Keratinocyte (primary cell): ENCODE measurements around the gene THNSL1. TPM values are rescaled to one million over a fixed set of nuclear protein-coding genes. Genes with fewer than 3 reads are reported as not detected.

Experiments used
- DNase-seq: peaks from one replicate; pipeline ENCODE4 v3.0.0-alpha.2; 2011; ENCODE audit warnings: low read depth, missing footprints, low spot score
- FAIRE-seq: peaks from 2 replicates; lab custom pipeline; 2011; peaks lifted over from hg19 to GRCh38; lab: Jason Lieb, UNC
- H2AFZ ChIP-seq: 2 replicates; pipeline ENCODE4 v1.6.0; 2012; ENCODE audit warnings: low read length, control low read depth, inconsistent platforms; ENCODE audit not compliant: control insufficient read depth
- H3K27ac ChIP-seq: 2 replicates; pipeline ENCODE4 v1.5.1; 2011; ENCODE audit warnings: low read length; ENCODE audit not compliant: control insufficient read depth, insufficient read depth
- H3K27me3 ChIP-seq: 3 replicates; pipeline ENCODE4 v1.6.0; 2011; ENCODE audit warnings: low read length; ENCODE audit not compliant: control insufficient read depth, insufficient read depth; ENCODE audit errors: extremely low read depth
- H3K36me3 ChIP-seq, 2 experiments: 2 replicates in 1 of 2; 3 replicates in 1 of 2; pipeline ENCODE4 v1.5.1; 2011; ENCODE audit warnings: low read length in 2 of 2, mild to moderate bottlenecking in 1 of 2; ENCODE audit not compliant: control insufficient read depth in 2 of 2, insufficient read depth in 2 of 2; ENCODE audit errors: extremely low read depth in 1 of 2
- H3K4me1 ChIP-seq: 3 replicates; pipeline ENCODE4 v1.5.1; 2011; ENCODE audit warnings: low read length; ENCODE audit not compliant: control insufficient read depth, insufficient read depth; ENCODE audit errors: extremely low read depth
- H3K4me2 ChIP-seq: 3 replicates; pipeline ENCODE4 v1.6.0; 2011; ENCODE audit warnings: low read depth, low read length; ENCODE audit not compliant: control insufficient read depth, insufficient read depth; ENCODE audit errors: extremely low read depth
- H3K4me3 ChIP-seq, 3 experiments: fragments of 200-600 bp in 1 of 3; sonication (generic) in 1 of 3; 2 replicates in 2 of 3; 3 replicates in 1 of 3; pipeline ENCODE4 v1.5.1; 2011 to 2016; ENCODE audit warnings: low read length in 3 of 3, mild to moderate bottlenecking in 3 of 3, control low read depth in 2 of 3, inconsistent platforms in 1 of 3, low read depth in 1 of 3, mixed read lengths in 1 of 3, mixed run types in 1 of 3, moderate library complexity in 1 of 3; ENCODE audit not compliant: control insufficient read depth in 2 of 3, insufficient read depth in 2 of 3; ENCODE audit errors: extremely low read depth in 1 of 3
- H3K79me2 ChIP-seq: 2 replicates; pipeline ENCODE4 v1.6.0; 2012; ENCODE audit warnings: low read length; ENCODE audit not compliant: control insufficient read depth, insufficient read depth
- H3K9ac ChIP-seq: 3 replicates; pipeline ENCODE4 v1.6.0; 2011; ENCODE audit warnings: low read length; ENCODE audit not compliant: control insufficient read depth, insufficient read depth; ENCODE audit errors: extremely low read depth
- H3K9me1 ChIP-seq: 3 replicates; pipeline ENCODE4 v1.6.0; 2011; ENCODE audit warnings: low read length; ENCODE audit not compliant: control insufficient read depth, insufficient read depth; ENCODE audit errors: extremely low read depth
- H3K9me3 ChIP-seq: 2 replicates; pipeline ENCODE4 v1.5.1; 2012; ENCODE audit warnings: low read depth, low read length; ENCODE audit not compliant: control insufficient read depth
- H4K20me1 ChIP-seq: 3 replicates; pipeline ENCODE4 v1.6.0; 2011; ENCODE audit warnings: low read length; ENCODE audit not compliant: control insufficient read depth, insufficient read depth; ENCODE audit errors: extremely low read depth
- CTCF ChIP-seq, 3 experiments: IDR thresholded peaks in 1 of 3; conservative IDR thresholded peaks in 1 of 3; optimal IDR thresholded peaks in 1 of 3; 2 replicates in 2 of 3; 3 replicates in 1 of 3; pipeline versions ENCODE3 to v1.5.1; 2011; ENCODE audit warnings: low read length in 3 of 3, mild to moderate bottlenecking in 3 of 3, moderate library complexity in 2 of 3, control low read depth in 1 of 3, inconsistent platforms in 1 of 3; ENCODE audit not compliant: insufficient read depth in 2 of 3; ENCODE audit errors: extremely low read depth in 1 of 3
- EZH2 ChIP-seq: IDR thresholded peaks from one replicate; pipeline ENCODE4 v1.6.1; 2012; ENCODE audit warnings: inconsistent platforms, mild to moderate bottlenecking, low read length, moderate library complexity
- dilution Hi-C: fragments of 300-500 bp; cut with MboI; formaldehyde crosslinking; loops from one replicate; pipeline ENCODE4 v1.7.0; 2020; ENCODE audit warnings: low sequenced_read_pairs; ENCODE audit not compliant: extremely low pct_ligation_motif_present
- polyA plus RNA-seq, 5 experiments: library from polyadenylated mRNA; depleted of rRNA in 3 of 5; stranded (reverse) in 3 of 5; stranded (forward) in 1 of 5; unstranded in 1 of 5; fragments of >200 nt; gene quantifications; 1 replicate in 1 of 5; 2 replicates in 3 of 5; 3 replicates in 1 of 5; pipeline versions ENCODE4 v1.2.1 to v1.2.3, GENCODE V29; 2011 to 2012; ENCODE audit warnings: missing spikeins in 2 of 5, low read depth in 1 of 5, low replicate concordance in 1 of 5

Gene THNSL1
- polyA plus RNA-seq, 1 donor (not counting 4 experiments of a cell fraction or from before 2014, with no cell fraction given) = 4.1 TPM

- H3K79me2 ChIP-seq = no peaks in the 10 kb centered on the region
- FAIRE-seq = no peak
- no peak overlapping the region for H3K27ac ChIP-seq
- H3K4me2 ChIP-seq = no peak overlapping the region
- H3K9me3 ChIP-seq = no peaks in the 10 kb centered on the region
- H3K4me3 ChIP-seq = no peak overlapping the region
- no peaks in the 10 kb centered on the region for H3K36me3 ChIP-seq
- no peak overlapping the region for H2AFZ ChIP-seq
- DNase-seq = no peak
- no peaks in the 10 kb centered on the region for H3K27me3 ChIP-seq
- no peak for TF ChIP-seq EZH2
- TF ChIP-seq CTCF (optimal IDR thresholded peaks at IDR 0.05 in 1 of 3, IDR thresholded peaks at IDR 0.05 in 1 of 3, conservative IDR thresholded peaks at IDR 0.05 in 1 of 3; ENCODE audit: extremely low read depth in 1 of 3, insufficient read depth in 2 of 3, low read length in 3 of 3) = no peak
- H3K9me1 ChIP-seq = no peaks in the 10 kb centered on the region
- H3K4me1 ChIP-seq = peaks cover 12% of the 10 kb centered on the region
- H3K9ac ChIP-seq = no peak overlapping the region
- dilution Hi-C loops = no loop called here
- no peaks in the 10 kb centered on the region for H4K20me1 ChIP-seq
Observed at GRCh38 chr10:25050402-25050801, 34.0 kb downstream of the THNSL1 start.

DNA sequence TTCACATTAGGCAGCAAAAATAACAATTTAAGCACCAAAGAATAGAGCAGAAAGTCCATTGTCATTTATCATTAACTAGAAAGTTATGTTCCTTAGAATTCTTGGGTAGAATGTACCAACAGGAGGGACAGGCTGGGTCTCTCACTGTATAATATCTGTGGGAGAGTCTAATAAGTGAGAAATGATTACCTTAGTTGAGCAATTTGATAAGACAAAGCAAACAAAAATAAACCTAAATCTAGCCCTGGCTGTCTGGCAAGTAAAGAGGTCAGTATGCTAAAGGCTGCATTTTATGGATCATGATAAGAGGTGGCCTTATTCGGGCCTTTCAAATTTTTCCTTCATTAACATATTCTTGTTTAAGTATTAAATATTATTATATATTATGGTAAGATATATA, 35.6 kb downstream of the THNSL1 start:
- Histone ChIP-seq H3K4me2 (no peak overlapping the region), H3K4me1 (peaks cover 12% of the 10 kb centered on the region), H3K4me3 (no peak overlapping the region), H3K27ac (no peak overlapping the region), H3K27me3 (no peaks in the 10 kb centered on the region), H4K20me1 (no peaks in the 10 kb centered on the region), H3K9me3 (no peaks in the 10 kb centered on the region), H3K9ac (no peak overlapping the region), H3K79me2 (no peaks in the 10 kb centered on the region), H3K36me3 (no peaks in the 10 kb centered on the region), H3K9me1 (no peaks in the 10 kb centered on the region), H2AFZ (no peak overlapping the region)
- FAIRE-seq = no peak
- dilution Hi-C loops = no loop called here
- TF ChIP-seq EZH2 (no peak), CTCF (optimal IDR thresholded peaks at IDR 0.05 in 1 of 3, IDR thresholded peaks at IDR 0.05 in 1 of 3, conservative IDR thresholded peaks at IDR 0.05 in 1 of 3; ENCODE audit: extremely low read depth in 1 of 3, insufficient read depth in 2 of 3, low read length in 3 of 3) (no peak)
- no peak for DNase-seq
